PC-9 (cell line): ENCODE data around the gene RNF168.
"Not testable (repeated sequence)": the region's sequence is repeated elsewhere in the genome, so short reads cannot be mapped to it uniquely, and the experiment has no call there.

ENCODE experiments used
- EZH2 ChIP-seq: fragments of 200-600 bp; sonication (generic); IDR thresholded peaks from 2 replicates; pipeline ENCODE4 v1.8.0; 2017; ENCODE audit warnings: antibody characterized with exemption, low read depth
- TF ChIP-seq, protein P1 (sequence below): fragments of 200-600 bp; sonication (generic); conservative IDR thresholded peaks from 2 replicates; pipeline ENCODE4 v1.6.1; 2017; ENCODE audit warnings: mixed run types, antibody characterized with exemption, mild to moderate bottlenecking, moderate library complexity

DNA sequence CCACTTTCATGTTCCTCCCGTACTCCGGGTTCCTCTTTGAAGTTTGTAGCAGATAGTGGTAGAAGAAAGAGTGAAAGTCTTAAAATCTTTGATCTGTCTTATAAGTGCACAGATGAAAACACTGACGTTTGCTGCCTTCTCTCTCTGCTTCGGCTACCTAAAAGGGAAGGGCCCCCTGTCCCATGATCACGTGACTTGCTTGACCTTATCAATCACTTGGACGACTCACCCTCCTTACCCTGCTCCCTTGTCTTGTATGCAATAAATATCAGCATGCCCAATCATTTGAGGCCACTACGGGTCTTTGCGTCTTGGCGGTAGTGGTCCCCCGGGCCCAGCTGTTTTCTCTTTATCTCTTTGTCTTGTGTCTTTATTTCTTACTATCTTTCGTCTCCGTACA lies 17.7 kb upstream of the RNF168 start:
- TF ChIP-seq, protein P1, sequence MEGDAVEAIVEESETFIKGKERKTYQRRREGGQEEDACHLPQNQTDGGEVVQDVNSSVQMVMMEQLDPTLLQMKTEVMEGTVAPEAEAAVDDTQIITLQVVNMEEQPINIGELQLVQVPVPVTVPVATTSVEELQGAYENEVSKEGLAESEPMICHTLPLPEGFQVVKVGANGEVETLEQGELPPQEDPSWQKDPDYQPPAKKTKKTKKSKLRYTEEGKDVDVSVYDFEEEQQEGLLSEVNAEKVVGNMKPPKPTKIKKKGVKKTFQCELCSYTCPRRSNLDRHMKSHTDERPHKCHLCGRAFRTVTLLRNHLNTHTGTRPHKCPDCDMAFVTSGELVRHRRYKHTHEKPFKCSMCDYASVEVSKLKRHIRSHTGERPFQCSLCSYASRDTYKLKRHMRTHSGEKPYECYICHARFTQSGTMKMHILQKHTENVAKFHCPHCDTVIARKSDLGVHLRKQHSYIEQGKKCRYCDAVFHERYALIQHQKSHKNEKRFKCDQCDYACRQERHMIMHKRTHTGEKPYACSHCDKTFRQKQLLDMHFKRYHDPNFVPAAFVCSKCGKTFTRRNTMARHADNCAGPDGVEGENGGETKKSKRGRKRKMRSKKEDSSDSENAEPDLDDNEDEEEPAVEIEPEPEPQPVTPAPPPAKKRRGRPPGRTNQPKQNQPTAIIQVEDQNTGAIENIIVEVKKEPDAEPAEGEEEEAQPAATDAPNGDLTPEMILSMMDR, result not testable (repeated sequence)
- TF ChIP-seq EZH2, result not testable (repeated sequence)
